ENCODE data around the gene GARIN6.

DNA sequence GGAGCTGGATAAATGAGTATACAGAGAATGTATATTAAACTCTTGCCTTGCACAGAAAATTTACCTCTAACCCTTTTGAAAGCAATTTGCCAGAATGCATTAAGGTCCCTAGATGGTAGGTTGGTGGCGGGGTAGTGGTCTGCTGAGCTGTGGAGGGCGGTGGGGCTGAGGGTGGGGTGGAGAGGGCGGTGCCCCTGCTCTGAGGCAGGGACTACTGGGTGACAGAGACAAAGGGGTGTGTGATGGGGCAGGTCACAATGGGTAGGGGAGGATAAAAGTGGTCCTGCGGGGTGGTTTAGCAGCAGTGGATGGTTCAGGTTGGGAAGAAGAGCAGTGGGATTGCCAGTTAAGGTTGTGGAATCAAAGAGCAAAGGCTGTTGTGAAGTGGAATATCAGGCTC is at the start of gene GARIN6:
- TF ChIP-seq POLR2A (IDR thresholded peaks at IDR 0.05; ENCODE audit: low read length) = no peak
- no peak for TF ChIP-seq GATA1 (IDR thresholded peaks at IDR 0.05; ENCODE audit: low read depth, low read length)
